ENCODE data around the gene UBR2. TPM values are rescaled to one million over a fixed set of nuclear protein-coding genes. Genes with fewer than 3 reads are reported as not detected.
"Not testable (repeated sequence)": the region's sequence is repeated elsewhere in the genome, so short reads cannot be mapped to it uniquely, and the experiment has no call there.

UBR2 gene
- total RNA-seq, 1 donor from 2014 or later: 40.8 TPM

DNA sequence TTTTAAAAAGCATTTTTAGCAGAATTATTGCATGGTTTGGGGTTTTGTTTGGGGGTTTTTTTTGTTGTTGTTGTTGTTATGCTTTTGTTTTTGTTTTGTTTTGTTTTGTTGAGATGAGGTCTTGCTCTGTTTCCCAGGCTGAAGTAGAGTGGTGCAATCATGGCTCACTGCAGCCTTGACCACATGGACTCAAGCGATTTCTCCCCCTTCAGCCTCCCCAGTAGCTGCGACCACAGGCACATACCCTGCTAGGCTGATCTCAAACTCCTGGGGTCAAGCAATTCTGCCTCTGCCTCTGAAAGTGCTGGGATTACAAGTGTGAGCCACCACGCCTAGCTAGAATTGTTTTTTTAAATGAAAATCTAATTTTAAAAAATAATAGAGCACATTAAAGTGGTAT lies 35.7 kb downstream of the UBR2 start:
- intact Hi-C loops (cut with micrococcal nuclease): no loop called here
- no peak for DNase-seq
- no peaks in the 10 kb centered on the region for H3K4me1 Mint-ChIP-seq
- no peak overlapping the region for H3K27ac Mint-ChIP-seq
- H3K36me3 Mint-ChIP-seq (ENCODE audit: low read depth): peaks cover 62% of the 10 kb centered on the region
- H3K9me3 Mint-ChIP-seq: no peaks in the 10 kb centered on the region
- no peak for ATAC-seq (ENCODE audit: low read depth)
- POLR2A ChIA-PET: no interaction called here
- no peaks in the 10 kb centered on the region for H3K27me3 Mint-ChIP-seq
- CTCF ChIA-PET: no interaction called here
- TF ChIP-seq, protein P1, sequence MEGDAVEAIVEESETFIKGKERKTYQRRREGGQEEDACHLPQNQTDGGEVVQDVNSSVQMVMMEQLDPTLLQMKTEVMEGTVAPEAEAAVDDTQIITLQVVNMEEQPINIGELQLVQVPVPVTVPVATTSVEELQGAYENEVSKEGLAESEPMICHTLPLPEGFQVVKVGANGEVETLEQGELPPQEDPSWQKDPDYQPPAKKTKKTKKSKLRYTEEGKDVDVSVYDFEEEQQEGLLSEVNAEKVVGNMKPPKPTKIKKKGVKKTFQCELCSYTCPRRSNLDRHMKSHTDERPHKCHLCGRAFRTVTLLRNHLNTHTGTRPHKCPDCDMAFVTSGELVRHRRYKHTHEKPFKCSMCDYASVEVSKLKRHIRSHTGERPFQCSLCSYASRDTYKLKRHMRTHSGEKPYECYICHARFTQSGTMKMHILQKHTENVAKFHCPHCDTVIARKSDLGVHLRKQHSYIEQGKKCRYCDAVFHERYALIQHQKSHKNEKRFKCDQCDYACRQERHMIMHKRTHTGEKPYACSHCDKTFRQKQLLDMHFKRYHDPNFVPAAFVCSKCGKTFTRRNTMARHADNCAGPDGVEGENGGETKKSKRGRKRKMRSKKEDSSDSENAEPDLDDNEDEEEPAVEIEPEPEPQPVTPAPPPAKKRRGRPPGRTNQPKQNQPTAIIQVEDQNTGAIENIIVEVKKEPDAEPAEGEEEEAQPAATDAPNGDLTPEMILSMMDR (IDR thresholded peaks at IDR 0.05): no peak
- H3K4me3 Mint-ChIP-seq: no peak overlapping the region

GRCh38 chr6:42604150-42604549 lies 40.3 kb downstream of the UBR2 start:
- Mint-ChIP-seq H3K4me1 (no peaks in the 10 kb centered on the region), H3K36me3 (ENCODE audit: low read depth) (peaks cover 54% of the 10 kb centered on the region), H3K4me3 (no peak overlapping the region), H3K27ac (no peak overlapping the region), H3K9me3 (no peaks in the 10 kb centered on the region), H3K27me3 (no peaks in the 10 kb centered on the region)
- intact Hi-C loops (cut with micrococcal nuclease): loop anchor here (2.0 kb wide), 1 partner anchor 31 kb away; no protein-coding TSS in a partner anchor
- CTCF ChIA-PET: no interaction called here
- TF ChIP-seq, protein P1 (IDR thresholded peaks at IDR 0.05): no peak
- POLR2A ChIA-PET: no interaction called here
- ATAC-seq (ENCODE audit: low read depth): no peak
- no peak for DNase-seq

DNA sequence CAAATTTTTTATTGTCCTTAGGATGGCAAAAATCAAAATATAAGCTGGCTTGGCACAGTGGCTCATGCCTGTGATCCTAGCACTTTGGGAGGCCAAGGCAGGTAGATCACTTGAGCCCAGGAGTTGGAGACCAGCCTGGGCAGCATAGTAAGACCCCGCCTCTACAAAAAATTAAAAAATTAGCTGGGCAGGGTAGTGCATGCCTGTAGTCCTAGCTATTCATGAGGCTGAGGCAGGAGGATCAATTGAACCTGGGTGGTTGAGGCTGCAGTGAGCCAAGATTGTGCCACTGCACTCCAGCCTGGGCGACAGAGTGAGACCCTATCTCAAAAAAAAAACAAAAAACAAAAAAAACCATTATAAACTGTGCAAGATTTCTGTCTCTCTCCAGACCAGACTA lies 40.9 kb downstream of the UBR2 start:
- H3K27ac Mint-ChIP-seq; DNase-seq; H3K9me3 Mint-ChIP-seq; H3K4me1 Mint-ChIP-seq; CTCF ChIA-PET; ATAC-seq (ENCODE audit: low read depth); POLR2A ChIA-PET; H3K4me3 Mint-ChIP-seq; H3K27me3 Mint-ChIP-seq: not testable (repeated sequence)
- intact Hi-C loops (cut with micrococcal nuclease): loop anchor here (2.0 kb wide), 1 partner anchor 32 kb away; no protein-coding TSS in a partner anchor
- H3K36me3 Mint-ChIP-seq (ENCODE audit: low read depth): peaks cover 56% of the 10 kb centered on the region

DNA sequence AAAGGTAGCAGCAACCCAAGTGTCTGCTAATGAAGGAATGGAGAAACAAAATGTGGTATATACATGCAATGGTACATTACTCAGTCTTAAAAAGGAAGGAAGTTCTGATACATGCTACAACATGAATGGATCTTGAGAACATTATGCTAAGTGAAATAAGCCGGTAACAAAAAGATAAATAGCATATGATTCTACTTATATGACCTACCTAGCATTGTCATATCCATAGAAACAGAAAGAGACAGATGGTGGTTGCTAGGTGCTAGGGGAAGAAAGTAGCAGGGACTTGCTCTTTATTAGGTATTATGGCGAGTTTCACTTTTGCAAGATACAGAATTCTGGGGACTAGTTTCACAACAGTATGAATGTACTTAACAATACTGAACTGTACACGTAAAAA lies 46.6 kb downstream of the UBR2 start:
- Mint-ChIP-seq H3K27ac (no peak overlapping the region), H3K36me3 (ENCODE audit: low read depth) (peaks cover 53% of the 10 kb centered on the region), H3K27me3 (no peaks in the 10 kb centered on the region), H3K4me1 (no peaks in the 10 kb centered on the region), H3K9me3 (no peaks in the 10 kb centered on the region), H3K4me3 (no peak overlapping the region)
- POLR2A ChIA-PET: interaction anchor here (0.6 kb wide), 2 partner anchors 374 to 988 kb away, joined by 3 read pairs; no protein-coding TSS in a partner anchor
- intact Hi-C loops (cut with micrococcal nuclease): no loop called here
- no peak for DNase-seq
- CTCF ChIA-PET: no interaction called here
- TF ChIP-seq, protein P1 (IDR thresholded peaks at IDR 0.05): no peak
- no peak for ATAC-seq (ENCODE audit: low read depth)

DNA sequence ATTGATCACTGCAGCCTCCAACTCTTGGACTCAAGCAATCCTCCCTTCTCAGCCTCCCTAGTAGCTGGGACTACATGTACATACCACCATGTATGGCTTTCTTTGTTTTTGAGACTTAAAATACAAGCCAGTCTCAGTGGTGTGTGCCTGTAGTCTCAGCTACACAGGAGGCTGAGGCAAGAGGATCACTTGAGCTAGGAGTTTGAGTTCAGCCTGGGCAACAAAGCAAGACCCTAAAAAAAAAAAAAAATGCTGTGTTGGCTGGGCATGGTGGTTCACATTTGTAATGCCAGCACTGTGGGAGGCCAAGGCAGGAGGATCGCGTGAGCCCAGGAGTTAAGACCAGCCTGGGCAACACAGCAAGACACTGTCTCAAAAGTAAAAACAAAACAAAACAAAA lies 51.7 kb downstream of the UBR2 start:
- Mint-ChIP-seq H3K27ac (no peak overlapping the region), H3K4me3 (no peak overlapping the region), H3K36me3 (ENCODE audit: low read depth) (peaks cover 53% of the 10 kb centered on the region), H3K4me1 (no peaks in the 10 kb centered on the region), H3K27me3 (no peaks in the 10 kb centered on the region), H3K9me3 (no peaks in the 10 kb centered on the region)
- intact Hi-C loops (cut with micrococcal nuclease): no loop called here
- TF ChIP-seq, protein P1 (IDR thresholded peaks at IDR 0.05): no peak
- POLR2A ChIA-PET: no interaction called here
- CTCF ChIA-PET: no interaction called here
- ATAC-seq (ENCODE audit: low read depth): no peak
- DNase-seq: no peak

DNA sequence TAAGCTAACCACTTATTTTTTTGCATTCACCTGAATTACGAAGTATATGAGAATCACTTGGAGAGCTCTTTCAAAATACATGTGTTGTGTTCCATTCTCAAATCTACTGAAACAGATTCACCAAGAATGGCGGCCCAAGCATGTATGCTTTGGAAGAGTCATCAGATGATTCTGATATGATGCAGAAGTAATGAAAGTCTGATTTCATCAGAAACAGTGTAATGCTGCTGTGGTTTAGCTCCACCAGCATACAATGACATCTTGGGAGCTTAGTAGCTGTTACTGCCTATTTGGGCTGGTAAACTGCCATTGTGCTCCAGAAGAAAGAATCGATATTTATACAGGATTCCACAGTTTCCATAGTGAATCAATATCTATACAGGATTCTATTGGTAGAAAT lies 52.9 kb downstream of the UBR2 start:
- no peaks in the 10 kb centered on the region for H3K4me1 Mint-ChIP-seq
- ChIA-PET CTCF (no interaction called here), POLR2A (interaction anchor here (0.7 kb wide), 1 partner anchor 47 kb away, joined by 3 read pairs; no protein-coding TSS in a partner anchor)
- H3K36me3 Mint-ChIP-seq (ENCODE audit: low read depth): peaks cover 57% of the 10 kb centered on the region
- intact Hi-C loops (cut with micrococcal nuclease): no loop called here
- DNase-seq (no peak), ATAC-seq (ENCODE audit: low read depth) (no peak)
- no peak overlapping the region for H3K27ac Mint-ChIP-seq
- H3K27me3 Mint-ChIP-seq: no peaks in the 10 kb centered on the region
- H3K4me3 Mint-ChIP-seq: no peak overlapping the region
- H3K9me3 Mint-ChIP-seq: no peaks in the 10 kb centered on the region
- TF ChIP-seq, protein P1 (IDR thresholded peaks at IDR 0.05): no peak

Data from activated B cell treated with CpG ODN at 0.5 μM for 24 hours (primary cell).